CD4-positive, alpha-beta T cell treated with Interleukin-17A for 1 hour (primary cell): ENCODE measurements around the gene CFAP298.
A peak's percentile ranks its signal among the peaks of the same experiment; 100 is the strongest.
"Not testable (repeated sequence)": the region's sequence is repeated elsewhere in the genome, so short reads cannot be mapped to it uniquely, and the experiment has no call there.

Experiments
- DNase-seq: peaks from one replicate; pipeline ENCODE4 v3.0.0-alpha.2; 2020

CFAP298 gene

DNA sequence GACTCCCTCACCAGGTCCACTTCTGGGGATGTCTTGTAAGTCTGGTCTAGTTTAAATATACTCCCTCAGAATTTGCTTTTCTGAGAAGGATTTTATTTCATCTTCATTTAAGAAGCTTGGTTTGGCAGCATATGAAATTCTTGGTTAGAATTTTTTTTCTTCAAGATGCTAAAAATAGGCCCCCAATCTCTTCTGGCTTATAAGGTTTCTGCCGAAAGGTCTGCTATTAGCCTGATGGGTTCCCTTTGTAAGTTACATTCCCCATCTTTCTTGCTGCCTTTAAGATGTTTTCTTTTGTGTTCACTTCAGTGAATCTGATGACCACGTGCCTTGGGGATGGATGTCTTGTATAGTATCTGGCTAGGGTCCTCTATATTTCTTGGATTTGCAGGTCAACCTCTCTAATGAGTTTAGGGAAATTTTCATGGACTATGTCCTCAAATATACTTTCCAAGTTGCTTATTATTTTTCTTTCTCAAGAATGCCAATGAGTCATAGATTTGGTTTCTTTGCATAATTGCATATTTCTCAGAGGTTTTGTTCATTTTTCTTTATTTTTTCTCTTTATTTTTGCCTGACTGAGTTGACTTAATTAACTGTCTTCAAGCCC lies 46.2 kb downstream of the CFAP298 start:
- no peak for DNase-seq

DNA sequence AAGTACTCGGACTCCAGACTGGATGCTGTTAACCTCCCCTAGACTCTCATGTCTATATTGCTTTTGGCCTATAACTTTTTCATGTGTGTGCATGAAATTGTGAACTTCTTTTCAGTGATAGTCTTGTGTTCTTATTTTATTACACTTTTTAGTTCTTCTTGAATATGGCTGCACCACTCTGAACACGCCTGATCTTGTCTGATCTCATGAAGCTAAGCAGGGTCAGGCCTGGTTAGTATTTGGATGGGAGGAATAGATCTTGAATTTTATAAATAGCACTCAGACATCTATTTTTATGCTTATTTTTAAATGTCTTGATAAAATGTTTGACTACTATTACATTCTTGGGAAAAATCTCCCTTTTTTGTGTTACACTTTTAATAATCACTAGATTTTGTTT lies 49.3 kb downstream of the CFAP298 start:
- peak; percentile 17 for DNase-seq

GRCh38 chr21:32562426-32562825 lies 49.8 kb downstream of the CFAP298 start:
- peak; percentile 10 for DNase-seq

DNA sequence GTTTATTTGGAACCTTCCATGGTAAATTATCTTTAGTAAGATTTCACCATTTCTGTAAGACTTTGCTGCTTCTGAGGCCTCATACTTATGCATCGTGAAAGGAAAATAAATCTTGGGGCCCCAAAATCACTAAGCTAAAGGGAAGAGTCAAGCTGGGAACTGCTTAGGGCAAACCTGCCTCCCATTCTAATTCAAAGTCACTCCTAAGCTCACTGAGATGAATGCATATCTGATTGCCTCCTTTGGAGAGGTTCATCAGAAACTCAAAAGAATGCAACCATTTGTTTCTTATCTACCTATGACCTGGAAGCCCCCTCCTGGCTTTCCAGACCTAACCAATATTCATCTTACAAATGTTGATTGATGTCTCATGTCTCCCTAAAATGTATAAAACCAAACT lies 50.7 kb downstream of the CFAP298 start:
- not testable (repeated sequence) for DNase-seq

DNA sequence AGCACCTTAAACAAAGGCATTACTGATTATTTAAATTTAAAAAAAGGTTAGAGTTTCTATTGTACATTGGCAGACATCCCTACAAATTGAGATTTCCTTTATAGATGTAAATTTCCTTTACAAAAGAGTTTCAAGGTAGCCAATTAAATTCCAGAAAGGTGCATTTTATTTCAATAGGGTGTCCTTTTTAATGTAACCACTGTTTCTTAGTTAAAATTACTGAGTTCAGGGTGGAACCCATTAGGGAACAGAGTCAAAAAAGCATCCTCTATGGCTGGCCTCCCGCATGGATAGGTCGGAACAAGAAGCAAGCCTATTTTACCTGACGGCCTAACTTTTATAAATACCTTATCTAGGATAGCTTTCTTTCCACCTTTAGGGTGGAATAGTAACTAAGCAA lies 51.3 kb downstream of the CFAP298 start:
- DNase-seq, result no peak

DNA sequence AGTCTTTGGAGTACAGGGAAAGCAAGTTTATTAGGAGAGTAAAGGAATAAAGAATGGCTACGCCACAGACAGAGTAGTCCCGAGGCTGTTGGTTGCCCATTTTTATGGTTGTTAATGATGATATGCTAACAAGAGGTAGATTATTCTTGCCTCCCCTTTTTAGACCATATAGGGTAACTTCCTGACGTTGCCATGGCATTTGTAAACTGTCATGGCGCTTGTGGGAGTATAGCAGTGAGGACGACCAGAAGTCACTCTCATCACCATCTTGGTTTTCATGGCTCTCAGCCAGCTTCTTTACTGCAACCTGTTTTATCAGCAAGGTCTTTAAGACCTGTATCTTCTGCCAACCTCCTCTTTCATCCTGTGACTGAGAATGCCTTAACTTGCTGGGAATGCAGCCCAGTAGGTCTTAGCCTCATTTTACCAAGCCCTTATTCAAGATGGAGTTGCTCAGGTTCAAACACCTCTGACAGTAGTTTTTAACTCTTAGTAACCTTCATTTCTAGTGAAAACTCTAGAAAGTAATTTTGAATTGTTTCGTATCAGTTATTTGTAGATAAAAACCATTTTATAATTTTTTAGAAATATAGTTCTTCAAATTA lies 53.1 kb downstream of the CFAP298 start:
- no peak for DNase-seq

DNA sequence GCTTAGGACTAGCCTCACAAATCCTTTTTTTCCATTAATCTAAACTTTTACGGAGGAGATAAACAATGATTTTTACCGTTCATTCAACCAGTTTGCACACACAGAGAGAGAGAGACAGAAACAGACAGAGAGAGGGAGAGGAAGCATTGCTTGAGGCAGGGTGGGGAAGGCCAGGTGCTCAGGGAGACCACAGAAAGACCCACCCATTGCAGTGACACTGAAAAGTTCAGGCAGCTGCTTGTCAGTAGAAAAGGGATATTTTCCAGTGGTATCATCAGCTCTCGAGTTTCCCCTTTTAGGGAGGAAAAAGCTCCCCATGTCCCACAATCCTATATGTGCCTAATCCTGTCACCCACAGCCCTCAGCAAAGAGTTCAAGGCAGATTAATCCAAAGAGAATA lies 54.1 kb downstream of the CFAP298 start:
- no peak for DNase-seq

- DNase-seq, result no peak
Observed at GRCh38 chr21:32554832-32555638, 57.1 kb downstream of the CFAP298 start.

- no peak for DNase-seq
Observed at GRCh38 chr21:32549886-32550285, 62.3 kb downstream of the CFAP298 start.

DNA sequence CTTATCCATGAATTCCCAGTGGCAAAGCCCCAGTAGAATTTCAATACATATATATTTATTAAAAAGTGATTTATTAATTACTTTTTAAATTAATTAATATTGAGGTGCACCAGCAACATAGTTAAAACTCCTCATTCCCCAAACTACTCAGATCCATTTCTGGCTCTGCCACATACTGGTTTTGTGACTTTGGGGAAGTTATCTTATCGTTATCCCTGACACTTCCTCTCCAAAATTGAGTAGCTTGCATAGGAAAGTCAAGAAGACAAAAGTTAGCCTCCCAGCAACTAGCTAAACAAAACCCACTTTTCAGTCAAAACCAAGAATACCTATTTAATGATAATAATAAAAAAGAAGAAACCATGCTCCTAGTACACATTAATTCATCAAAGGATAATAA lies 62.7 kb downstream of the CFAP298 start:
- DNase-seq, result no peak
